Esophagus squamous epithelium (tissue), 4 donors: Measurements from ENCODE around the gene ANP32B.
A peak's percentile ranks its signal among the peaks of the same experiment; 100 is the strongest.

Experiments
- POLR2A ChIP-seq, 4 donors: fragments of 450-650 bp; IDR thresholded peaks; one replicate each; pipeline ENCODE4 v1.6.1; 2017; ENCODE audit warnings: antibody characterized with exemption in 4 of 4, mild to moderate bottlenecking in 4 of 4, moderate library complexity in 3 of 4
- TF ChIP-seq, protein P1 (sequence below), 6 experiments: fragments of 450-650 bp in 4 of 6; fragments of 200-600 bp in 2 of 6; sonication (generic) in 2 of 6; IDR thresholded peaks; one replicate each; pipeline ENCODE4 v1.5.1; 2016 to 2019; ENCODE audit warnings: antibody characterized with exemption in 6 of 6, mild to moderate bottlenecking in 4 of 6, moderate library complexity in 4 of 6

DNA sequence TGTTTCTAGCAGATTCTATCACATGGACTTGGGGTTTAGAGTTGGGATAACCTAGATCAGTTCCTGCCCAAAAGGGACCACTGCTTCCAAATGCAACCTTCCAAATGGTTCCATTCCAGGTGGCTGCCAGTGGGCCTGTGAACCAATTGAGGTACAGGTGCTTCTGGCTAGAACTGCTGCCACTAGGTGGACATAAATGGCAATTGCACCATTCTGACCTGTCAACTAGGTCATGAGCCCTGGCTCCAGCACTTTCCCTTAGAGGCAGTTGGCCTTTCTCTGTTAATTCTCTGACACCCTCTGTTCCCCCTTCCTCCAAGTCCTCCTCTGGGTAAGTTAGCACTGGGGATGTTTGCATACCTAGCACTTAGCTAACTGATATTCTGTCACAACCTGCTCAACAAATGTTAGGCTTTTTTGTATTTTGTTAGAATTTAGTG, 28.6 kb upstream of the ANP32B start:
- no peak for TF ChIP-seq POLR2A (IDR thresholded peaks at IDR 0.05)
- TF ChIP-seq, protein P1, sequence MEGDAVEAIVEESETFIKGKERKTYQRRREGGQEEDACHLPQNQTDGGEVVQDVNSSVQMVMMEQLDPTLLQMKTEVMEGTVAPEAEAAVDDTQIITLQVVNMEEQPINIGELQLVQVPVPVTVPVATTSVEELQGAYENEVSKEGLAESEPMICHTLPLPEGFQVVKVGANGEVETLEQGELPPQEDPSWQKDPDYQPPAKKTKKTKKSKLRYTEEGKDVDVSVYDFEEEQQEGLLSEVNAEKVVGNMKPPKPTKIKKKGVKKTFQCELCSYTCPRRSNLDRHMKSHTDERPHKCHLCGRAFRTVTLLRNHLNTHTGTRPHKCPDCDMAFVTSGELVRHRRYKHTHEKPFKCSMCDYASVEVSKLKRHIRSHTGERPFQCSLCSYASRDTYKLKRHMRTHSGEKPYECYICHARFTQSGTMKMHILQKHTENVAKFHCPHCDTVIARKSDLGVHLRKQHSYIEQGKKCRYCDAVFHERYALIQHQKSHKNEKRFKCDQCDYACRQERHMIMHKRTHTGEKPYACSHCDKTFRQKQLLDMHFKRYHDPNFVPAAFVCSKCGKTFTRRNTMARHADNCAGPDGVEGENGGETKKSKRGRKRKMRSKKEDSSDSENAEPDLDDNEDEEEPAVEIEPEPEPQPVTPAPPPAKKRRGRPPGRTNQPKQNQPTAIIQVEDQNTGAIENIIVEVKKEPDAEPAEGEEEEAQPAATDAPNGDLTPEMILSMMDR (IDR thresholded peaks at IDR 0.05) = peak; percentile 35 to 65 (median 52)
